GM12864 (cell line): Measurements from ENCODE around the gene CIROP.
"Not testable (repeated sequence)": the region's sequence is repeated elsewhere in the genome, so short reads cannot be mapped to it uniquely, and the experiment has no call there.

ENCODE experiments used
- DNase-seq: peaks from one replicate; pipeline ENCODE4 v3.0.0-alpha.2; 2011; ENCODE audit warnings: low read depth
- H3K4me3 ChIP-seq: 2 replicates; pipeline ENCODE4 v1.5.1; 2011; ENCODE audit warnings: mild to moderate bottlenecking, low read depth, low read length, control low read depth
- CTCF ChIP-seq: IDR thresholded peaks from 2 replicates; pipeline ENCODE4 v1.5.1; 2011; ENCODE audit warnings: low read depth, mild to moderate bottlenecking, moderate library complexity, low read length, control low read depth, inconsistent platforms; ENCODE audit errors: missing control alignments

CIROP gene

GRCh38 chr14:23114120-23114458 is 9.3 kb upstream of the CIROP start:
- H3K4me3 ChIP-seq: no peak overlapping the region
- no peak for TF ChIP-seq CTCF
- DNase-seq: no peak

- DNase-seq: no peak
- no peak for TF ChIP-seq CTCF
- H3K4me3 ChIP-seq: no peak overlapping the region
These were observed 8.8 kb upstream of the CIROP start for GRCh38 chr14:23113431-23114119.

GRCh38 chr14:23112359-23113178 is 7.8 kb upstream of the CIROP start:
- no peak for TF ChIP-seq CTCF
- DNase-seq: no peak
- no peak overlapping the region for H3K4me3 ChIP-seq

- no peak for TF ChIP-seq CTCF
- no peak overlapping the region for H3K4me3 ChIP-seq
- DNase-seq: no peak
These were observed 6.0 kb upstream of the CIROP start for GRCh38 chr14:23110579-23111365.

- no peak for DNase-seq
- H3K4me3 ChIP-seq: no peak overlapping the region
- TF ChIP-seq CTCF: no peak
These were observed 5.0 kb upstream of the CIROP start for GRCh38 chr14:23109769-23110168.

GRCh38 chr14:23108169-23108568 is 3.4 kb upstream of the CIROP start:
- not testable (repeated sequence) for DNase-seq, H3K4me3 ChIP-seq

- not testable (repeated sequence) for DNase-seq, H3K4me3 ChIP-seq
These were observed 2.8 kb upstream of the CIROP start for GRCh38 chr14:23107620-23108019.
